ENCODE data around the gene AGFG1.

Gene AGFG1

GRCh38 chr2:227479865-227480475, 8.0 kb downstream of the AGFG1 start:
- peak overlapping the region; percentile 55; the same call in 1 of the 2 replicates for H3K27ac ChIP-seq
- H3K9ac ChIP-seq: no peak overlapping the region; the same call in 1 of the 2 replicates
- H3K27me3 ChIP-seq (ENCODE audit: insufficient read depth, low read depth): no peaks in the 10 kb centered on the region
- peaks cover 96% of the 10 kb centered on the region for H3K79me2 ChIP-seq (ENCODE audit: insufficient read depth, low read depth)
- no peak overlapping the region for H2AFZ ChIP-seq (ENCODE audit: low read depth)
- H4K20me1 ChIP-seq (ENCODE audit: insufficient read depth): peaks cover 28% of the 10 kb centered on the region
- H3K36me3 ChIP-seq (ENCODE audit: insufficient read depth): no peaks in the 10 kb centered on the region
- TF ChIP-seq CTCF (conservative IDR thresholded peaks at IDR 0.05; ENCODE audit: low read depth, low read length): no peak
- H3K4me3 ChIP-seq (IDR thresholded peaks at IDR 0.05; ENCODE audit: insufficient read depth, low read depth, low read length): no peak overlapping the region
- H3K4me1 ChIP-seq (ENCODE audit: low read depth, poor library complexity, severe bottlenecking): peaks cover 70% of the 10 kb centered on the region
- H3K4me2 ChIP-seq: peak overlapping the region; percentile 71

- TF ChIP-seq CTCF (conservative IDR thresholded peaks at IDR 0.05; ENCODE audit: low read depth, low read length): no peak
- Histone ChIP-seq H3K9ac (no peak overlapping the region), H3K79me2 (ENCODE audit: insufficient read depth, low read depth) (peaks cover 96% of the 10 kb centered on the region), H3K4me3 (IDR thresholded peaks at IDR 0.05; ENCODE audit: insufficient read depth, low read depth, low read length) (no peak overlapping the region), H3K27ac (peak overlapping the region; percentile 55), H3K4me2 (peak overlapping the region; percentile 71), H4K20me1 (ENCODE audit: insufficient read depth) (peaks cover 24% of the 10 kb centered on the region), H2AFZ (ENCODE audit: low read depth) (no peak overlapping the region), H3K27me3 (ENCODE audit: insufficient read depth, low read depth) (no peaks in the 10 kb centered on the region), H3K4me1 (ENCODE audit: low read depth, poor library complexity, severe bottlenecking) (peaks cover 66% of the 10 kb centered on the region), H3K36me3 (ENCODE audit: insufficient read depth) (no peaks in the 10 kb centered on the region)
These were observed 8.6 kb downstream of the AGFG1 start for GRCh38 chr2:227480528-227480927.

GRCh38 chr2:227482638-227483340, 10.8 kb downstream of the AGFG1 start:
- Histone ChIP-seq H3K27me3 (ENCODE audit: insufficient read depth, low read depth) (no peaks in the 10 kb centered on the region), H2AFZ (ENCODE audit: low read depth) (no peak overlapping the region), H3K27ac (peak overlapping the region; percentile 19; the same call in 1 of the 2 replicates), H3K79me2 (ENCODE audit: insufficient read depth, low read depth) (peaks cover 96% of the 10 kb centered on the region), H3K4me3 (IDR thresholded peaks at IDR 0.05; ENCODE audit: insufficient read depth, low read depth, low read length) (no peak overlapping the region), H4K20me1 (ENCODE audit: insufficient read depth) (peaks cover 17% of the 10 kb centered on the region), H3K4me2 (peak overlapping the region; percentile 39), H3K9ac (no peak overlapping the region), H3K4me1 (ENCODE audit: low read depth, poor library complexity, severe bottlenecking) (peaks cover 59% of the 10 kb centered on the region), H3K36me3 (ENCODE audit: insufficient read depth) (no peaks in the 10 kb centered on the region)
- no peak for TF ChIP-seq CTCF (conservative IDR thresholded peaks at IDR 0.05; ENCODE audit: low read depth, low read length)

- H3K27me3 ChIP-seq (ENCODE audit: insufficient read depth, low read depth): no peaks in the 10 kb centered on the region
These were observed 13.5 kb downstream of the AGFG1 start for GRCh38 chr2:227485429-227485828.

More at GRCh38 chr2:227485429-227485828, 13.5 kb downstream of the AGFG1 start:
- H3K36me3 ChIP-seq (ENCODE audit: insufficient read depth): no peaks in the 10 kb centered on the region
- no peak overlapping the region for H3K27ac ChIP-seq
- no peak overlapping the region for H3K9ac ChIP-seq
- no peak overlapping the region for H3K4me2 ChIP-seq
- no peak overlapping the region for H2AFZ ChIP-seq (ENCODE audit: low read depth)
- peaks cover 99% of the 10 kb centered on the region for H3K79me2 ChIP-seq (ENCODE audit: insufficient read depth, low read depth)
- no peak overlapping the region for H3K4me3 ChIP-seq (IDR thresholded peaks at IDR 0.05; ENCODE audit: insufficient read depth, low read depth, low read length)
- no peak for TF ChIP-seq CTCF (conservative IDR thresholded peaks at IDR 0.05; ENCODE audit: low read depth, low read length)
- H3K4me1 ChIP-seq (ENCODE audit: low read depth, poor library complexity, severe bottlenecking): peaks cover 37% of the 10 kb centered on the region
- peaks cover 10% of the 10 kb centered on the region; the same call in 1 of the 2 replicates for H4K20me1 ChIP-seq (ENCODE audit: insufficient read depth)
